ENCODE data around the gene GPC6.

DNA sequence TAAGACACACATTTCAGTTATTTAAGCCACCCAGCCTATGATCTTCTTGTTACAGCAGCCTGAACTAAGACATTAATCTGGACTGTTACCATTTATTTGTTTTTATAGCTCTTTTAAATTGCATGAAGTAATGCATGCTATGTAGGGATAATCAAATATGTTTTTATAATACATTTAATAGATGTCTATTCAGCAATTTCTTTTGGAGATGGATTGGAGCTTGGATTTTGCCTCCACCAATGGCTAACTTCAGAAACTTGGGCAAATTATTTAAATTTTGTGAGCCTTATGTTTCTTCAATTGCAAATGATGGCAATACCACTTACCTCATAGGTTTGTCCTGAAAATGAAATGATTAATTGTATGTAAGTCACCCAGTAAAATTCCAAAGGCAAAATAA, 288.7 kb downstream of the GPC6 start:
- no peak for TF ChIP-seq CTCF (IDR thresholded peaks at IDR 0.05)
- TF ChIP-seq EZH2phosphoT487 (IDR thresholded peaks at IDR 0.05): no peak
- TF ChIP-seq EZH2 (IDR thresholded peaks at IDR 0.05): no peak

All from neural progenitor cell (in vitro differentiated cells).